RWPE1 (cell line): ENCODE data around the gene H6PD.

Source experiments
- CTCF ChIA-PET: fragments of 350-600 bp; sonication (Branson Sonifier 250); formaldehyde crosslinking; extraction: SDS; loops from one replicate; lab custom pipeline; 2021; lab: Yijun Ruan, JAX
- POLR2A ChIA-PET: fragments of 400-600 bp; formaldehyde crosslinking; extraction: SDS; loops from one replicate; lab custom pipeline; 2020; ENCODE audit warnings: antibody characterized with exemption; ENCODE audit not compliant: low non-redundant PET; lab: Yijun Ruan, JAX
- DNase-seq: peaks from one replicate; pipeline ENCODE4 v3.0.0; 2012; ENCODE audit warnings: low spot score
- H3K27ac ChIP-seq: fragments of 450-650 bp; 2 replicates; pipeline ENCODE4 v1.5.1; 2017
- TF ChIP-seq, protein P1 (sequence below): fragments of 450-650 bp; conservative IDR thresholded peaks from 2 replicates; pipeline ENCODE4 v1.5.1; 2017; ENCODE audit warnings: low read depth, mild to moderate bottlenecking

Gene H6PD

DNA sequence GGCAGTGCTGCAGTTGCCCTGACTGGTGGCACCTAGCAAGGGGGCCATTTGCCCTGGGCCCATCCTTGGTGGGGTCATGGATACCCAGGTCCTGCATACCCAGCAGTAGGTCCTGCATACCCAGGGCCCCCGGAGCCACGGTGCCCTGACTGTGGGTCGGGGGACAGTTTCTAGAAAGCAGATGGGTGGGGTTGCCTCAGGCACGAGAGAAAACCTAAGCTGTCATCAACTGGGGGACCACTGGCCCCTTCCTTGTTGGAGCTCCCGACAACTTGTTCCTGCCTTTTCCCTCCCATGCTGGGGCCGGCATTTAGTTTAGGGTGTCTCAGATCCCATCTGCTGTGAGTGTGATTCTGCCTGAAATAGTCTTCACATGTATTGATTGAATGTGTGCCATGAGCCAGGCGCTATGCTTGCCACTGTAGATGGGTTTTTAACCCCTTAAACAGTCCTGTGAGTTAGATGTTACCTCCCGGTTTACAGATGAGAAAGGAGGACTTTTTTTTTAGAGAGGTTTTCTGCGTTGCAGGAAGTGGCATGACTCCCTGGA is 73.7 kb downstream of the H6PD start:
- CTCF ChIA-PET: interaction anchor here (0.6 kb wide), 1 partner anchor 35 kb away, joined by 3 read pairs; no protein-coding TSS in a partner anchor
- TF ChIP-seq, protein P1, sequence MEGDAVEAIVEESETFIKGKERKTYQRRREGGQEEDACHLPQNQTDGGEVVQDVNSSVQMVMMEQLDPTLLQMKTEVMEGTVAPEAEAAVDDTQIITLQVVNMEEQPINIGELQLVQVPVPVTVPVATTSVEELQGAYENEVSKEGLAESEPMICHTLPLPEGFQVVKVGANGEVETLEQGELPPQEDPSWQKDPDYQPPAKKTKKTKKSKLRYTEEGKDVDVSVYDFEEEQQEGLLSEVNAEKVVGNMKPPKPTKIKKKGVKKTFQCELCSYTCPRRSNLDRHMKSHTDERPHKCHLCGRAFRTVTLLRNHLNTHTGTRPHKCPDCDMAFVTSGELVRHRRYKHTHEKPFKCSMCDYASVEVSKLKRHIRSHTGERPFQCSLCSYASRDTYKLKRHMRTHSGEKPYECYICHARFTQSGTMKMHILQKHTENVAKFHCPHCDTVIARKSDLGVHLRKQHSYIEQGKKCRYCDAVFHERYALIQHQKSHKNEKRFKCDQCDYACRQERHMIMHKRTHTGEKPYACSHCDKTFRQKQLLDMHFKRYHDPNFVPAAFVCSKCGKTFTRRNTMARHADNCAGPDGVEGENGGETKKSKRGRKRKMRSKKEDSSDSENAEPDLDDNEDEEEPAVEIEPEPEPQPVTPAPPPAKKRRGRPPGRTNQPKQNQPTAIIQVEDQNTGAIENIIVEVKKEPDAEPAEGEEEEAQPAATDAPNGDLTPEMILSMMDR: no peak
- POLR2A ChIA-PET: no interaction called here
- no peak overlapping the region for H3K27ac ChIP-seq
- DNase-seq: no peak

DNA sequence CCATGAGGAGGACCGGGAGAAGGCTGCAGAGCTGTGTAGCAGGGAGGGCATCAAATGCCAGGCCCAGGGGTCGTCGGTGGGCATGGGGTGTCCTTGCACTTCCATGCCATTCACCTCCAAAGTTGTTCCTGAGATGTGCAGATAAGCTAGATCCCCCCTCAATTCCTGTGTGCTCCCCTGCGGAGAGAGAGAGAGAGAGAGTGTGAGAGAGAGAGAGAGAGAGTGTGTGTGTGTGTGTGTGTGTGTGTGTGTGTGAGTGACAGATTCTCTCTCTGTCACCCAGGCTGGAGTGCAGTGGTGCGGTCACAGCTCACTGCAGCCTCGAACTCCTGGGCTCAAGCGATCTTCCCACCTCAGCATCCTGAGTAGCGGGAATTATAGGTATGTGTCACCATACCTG is 74.5 kb downstream of the H6PD start:
- ChIA-PET POLR2A (no interaction called here), CTCF (interaction anchor here (0.5 kb wide), 1 partner anchor 70 kb away, joined by 3 read pairs; no protein-coding TSS in a partner anchor)
- no peak for DNase-seq
- TF ChIP-seq, protein P1: no peak
- no peak overlapping the region for H3K27ac ChIP-seq

DNA sequence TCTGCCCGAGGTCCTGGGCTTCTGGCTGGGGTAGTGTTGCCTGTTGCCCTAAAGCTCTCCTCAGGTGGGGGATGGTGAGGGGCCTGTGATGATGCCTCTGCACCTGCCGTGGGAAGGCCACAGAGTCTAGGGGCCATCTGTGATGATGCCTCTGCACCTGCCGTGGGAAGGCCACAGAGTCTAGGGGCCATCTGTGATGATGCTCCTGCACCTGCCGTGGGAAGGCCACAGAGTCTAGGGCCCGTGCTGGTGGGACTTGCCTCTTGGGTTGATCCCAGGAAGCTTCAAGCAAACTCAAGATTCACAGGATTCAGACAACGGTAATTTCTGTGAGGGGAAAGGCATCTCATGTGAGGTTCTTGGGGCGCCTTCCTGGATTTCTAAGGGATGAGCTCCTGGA is 75.4 kb downstream of the H6PD start:
- H3K27ac ChIP-seq: no peak overlapping the region
- ChIA-PET POLR2A (no interaction called here), CTCF (interaction anchor here (0.5 kb wide), 1 partner anchor 69 kb away, joined by 3 read pairs; no protein-coding TSS in a partner anchor)
- TF ChIP-seq, protein P1: no peak
- DNase-seq: no peak

DNA sequence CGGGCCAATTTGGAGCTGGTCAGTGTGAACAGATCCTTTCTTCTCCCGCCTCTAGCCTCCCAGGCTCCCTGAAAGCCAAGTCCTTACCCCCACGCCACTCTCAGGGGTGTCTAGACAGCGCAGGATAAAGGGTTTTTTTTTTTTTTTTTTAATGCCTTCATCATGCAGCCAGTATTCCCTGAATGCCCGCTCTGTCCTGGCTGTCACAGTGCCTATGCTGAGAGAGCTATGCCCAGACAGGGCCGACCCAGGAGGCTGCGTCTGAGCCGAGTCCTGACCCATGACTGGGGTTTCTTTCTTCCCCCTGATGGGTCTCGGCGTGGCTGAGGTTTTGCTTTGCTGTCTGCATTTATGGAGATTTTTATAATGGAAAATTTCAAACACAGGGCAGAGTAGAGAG is 76.5 kb downstream of the H6PD start:
- no peak for DNase-seq
- CTCF ChIA-PET: no interaction called here
- H3K27ac ChIP-seq: no peak overlapping the region
- POLR2A ChIA-PET: no interaction called here
- TF ChIP-seq, protein P1: no peak

DNA sequence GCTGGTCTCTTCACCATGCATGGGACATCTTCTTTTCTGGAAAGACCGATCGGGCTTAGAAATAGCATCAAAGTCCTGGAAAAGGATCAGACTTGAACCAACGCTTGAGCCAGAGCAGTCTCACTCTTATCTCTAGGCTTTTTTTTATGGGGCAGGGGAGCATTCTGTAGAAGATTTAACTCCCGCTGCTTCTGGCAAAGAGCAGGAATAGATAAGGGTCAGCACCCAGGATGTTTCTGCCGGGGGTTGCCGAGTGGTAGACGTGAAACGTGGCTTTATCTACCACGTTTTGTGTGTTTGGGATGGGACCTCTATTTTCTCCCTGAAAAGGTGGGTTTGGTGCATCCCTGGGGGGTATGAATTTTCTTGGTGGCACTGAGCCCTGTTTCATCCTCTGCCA is 76.9 kb downstream of the H6PD start:
- DNase-seq: no peak
- POLR2A ChIA-PET: no interaction called here
- TF ChIP-seq, protein P1: no peak
- CTCF ChIA-PET: no interaction called here
- H3K27ac ChIP-seq: no peak overlapping the region

DNA sequence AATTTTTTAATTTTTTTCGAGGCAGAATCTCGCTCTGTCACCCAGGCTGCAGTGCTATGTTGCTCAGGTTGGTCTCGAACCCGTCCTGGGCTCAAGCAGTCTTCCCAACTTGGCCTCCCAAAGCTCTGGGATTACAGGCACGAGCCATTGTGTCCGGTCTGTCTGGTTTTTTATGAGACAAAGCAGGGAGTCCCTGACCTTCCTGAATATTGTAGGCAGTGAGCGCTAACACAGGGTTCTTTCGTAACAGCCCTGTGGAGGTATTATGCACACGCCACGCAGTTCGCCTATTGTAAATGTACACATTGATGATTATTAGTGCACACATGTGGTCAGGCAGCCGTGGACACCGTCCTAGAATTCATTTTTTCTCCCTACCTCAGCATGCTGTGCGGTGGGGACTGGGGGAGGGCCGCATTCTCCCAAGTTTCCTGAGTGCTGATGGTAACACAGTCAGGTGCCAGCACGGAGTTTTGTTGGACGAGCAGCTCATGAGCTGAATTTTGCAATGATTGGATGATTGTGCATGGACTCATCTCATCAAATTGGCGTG is 77.7 kb downstream of the H6PD start:
- POLR2A ChIA-PET: no interaction called here
- TF ChIP-seq, protein P1: no peak

More for the DNA sequence above, 77.7 kb downstream of the H6PD start:
- CTCF ChIA-PET: no interaction called here
- DNase-seq: no peak
- peak overlapping the region; percentile 83; the same call in 1 of the 2 replicates for H3K27ac ChIP-seq
